ENCODE measurements around the gene CBARP. TPM values are rescaled to one million over a fixed set of nuclear protein-coding genes. Genes with fewer than 3 reads are reported as not detected.

The CBARP gene
- total RNA-seq, 1 donor from 2014 or later = 1.5 TPM

DNA sequence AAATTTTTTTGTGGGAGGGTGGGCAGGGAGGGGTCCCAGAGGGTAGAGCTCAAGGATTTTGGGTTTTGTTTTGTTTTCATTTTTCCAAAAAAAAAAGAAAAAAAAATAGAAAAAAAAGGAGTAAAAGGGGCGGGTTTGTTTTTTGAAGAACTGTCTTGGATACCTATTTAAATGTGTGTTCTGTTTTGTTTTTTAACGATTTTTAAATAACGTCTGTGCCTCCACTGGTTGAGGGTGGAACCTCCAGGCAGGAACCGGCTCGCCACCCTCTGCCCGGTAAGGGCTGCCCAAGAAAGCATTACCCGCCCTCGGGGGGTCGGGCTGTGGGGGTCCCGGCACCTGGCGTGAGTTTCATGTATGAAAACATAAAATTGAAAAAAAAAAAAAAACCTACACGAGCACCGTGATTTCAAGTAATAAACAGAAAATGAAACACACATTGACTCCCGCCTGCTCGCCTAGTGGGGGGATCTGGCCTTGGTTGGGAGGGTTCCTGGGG, 21.0 kb upstream of the CBARP start:
- H3K4me3 Mint-ChIP-seq = peak overlapping the region; percentile 86
- intact Hi-C loops (cut with micrococcal nuclease) = no loop called here
- DNase-seq (ENCODE audit: low spot score) = no peak
- H3K9me3 Mint-ChIP-seq = no peaks in the 10 kb centered on the region
- H3K27me3 Mint-ChIP-seq (ENCODE audit: insufficient read depth) = no peaks in the 10 kb centered on the region
- peak overlapping the region; percentile 98 for H3K27ac Mint-ChIP-seq
- peaks cover 41% of the 10 kb centered on the region for H3K4me1 Mint-ChIP-seq (ENCODE audit: low read depth)
- peaks cover 28% of the 10 kb centered on the region for H3K36me3 Mint-ChIP-seq (ENCODE audit: low read depth)

DNA sequence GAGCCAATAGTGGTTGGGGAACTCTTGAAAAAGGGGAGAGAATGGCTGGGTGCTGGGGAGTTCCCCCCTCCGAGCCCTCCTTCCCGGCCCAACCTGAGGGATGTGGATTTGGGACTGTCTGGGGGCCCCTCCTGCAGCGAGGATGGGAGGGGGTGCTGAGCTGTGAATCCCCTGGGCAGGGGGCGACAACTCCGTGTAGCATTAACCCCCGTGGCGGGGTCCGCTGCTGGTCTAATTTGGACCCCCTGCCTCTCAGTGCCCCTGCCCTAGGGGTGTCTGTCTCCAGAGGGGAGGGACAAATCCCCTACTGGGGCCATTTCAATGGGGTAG, 20.3 kb upstream of the CBARP start:
- Mint-ChIP-seq H3K4me1 (ENCODE audit: low read depth) (peaks cover 42% of the 10 kb centered on the region), H3K27me3 (ENCODE audit: insufficient read depth) (no peaks in the 10 kb centered on the region), H3K27ac (peak overlapping the region; percentile 49), H3K36me3 (ENCODE audit: low read depth) (peaks cover 30% of the 10 kb centered on the region), H3K9me3 (no peaks in the 10 kb centered on the region), H3K4me3 (peak overlapping the region; percentile 65)
- intact Hi-C loops (cut with micrococcal nuclease) = no loop called here
- DNase-seq (ENCODE audit: low spot score) = no peak

DNA sequence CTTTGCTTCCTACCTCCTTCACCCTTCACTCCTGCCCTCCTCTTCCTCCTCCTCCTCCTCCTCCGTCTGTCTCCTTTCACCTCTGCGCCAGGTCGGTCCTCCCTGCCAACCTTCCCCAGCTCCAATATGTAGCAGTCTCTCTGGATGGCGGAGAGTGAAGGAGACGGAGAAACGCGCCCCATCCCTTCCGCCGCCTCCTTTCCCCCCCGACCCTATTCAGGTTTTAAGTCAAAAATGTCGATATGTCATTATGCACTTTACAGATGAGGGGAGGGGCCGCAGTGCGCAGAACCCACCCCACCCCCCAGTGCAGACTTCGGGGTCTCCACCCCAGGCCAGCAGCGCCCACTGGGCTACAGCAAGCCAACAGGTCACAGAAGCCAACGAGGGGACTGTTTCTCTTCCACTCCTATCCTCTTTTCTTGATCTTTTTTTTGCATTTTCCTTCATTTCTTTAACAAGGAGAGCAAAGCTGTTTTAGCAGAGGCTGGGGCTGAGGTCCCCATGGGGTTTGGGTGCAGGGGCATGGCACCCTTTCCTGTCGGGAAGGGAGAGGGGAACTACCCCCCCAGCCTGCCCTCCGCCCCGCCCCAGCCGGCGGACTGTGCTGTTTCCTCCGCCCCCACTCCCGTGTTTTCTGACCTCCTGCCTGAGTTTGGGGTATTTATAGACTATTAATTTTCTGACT, 19.8 kb upstream of the CBARP start:
- intact Hi-C loops (cut with micrococcal nuclease) = no loop called here
- Mint-ChIP-seq H3K27ac (peak overlapping the region; percentile 49), H3K9me3 (no peaks in the 10 kb centered on the region), H3K4me3 (peak overlapping the region; percentile 65), H3K27me3 (ENCODE audit: insufficient read depth) (no peaks in the 10 kb centered on the region), H3K36me3 (ENCODE audit: low read depth) (peaks cover 29% of the 10 kb centered on the region), H3K4me1 (ENCODE audit: low read depth) (peaks cover 39% of the 10 kb centered on the region)
- no peak for DNase-seq (ENCODE audit: low spot score)

- no peaks in the 10 kb centered on the region for H3K27me3 Mint-ChIP-seq (ENCODE audit: insufficient read depth)
- intact Hi-C loops (cut with micrococcal nuclease) = no loop called here
- no peak for DNase-seq (ENCODE audit: low spot score)
- peaks cover 36% of the 10 kb centered on the region for H3K4me1 Mint-ChIP-seq (ENCODE audit: low read depth)
- H3K27ac Mint-ChIP-seq = peak overlapping the region; percentile 49
- H3K9me3 Mint-ChIP-seq = no peaks in the 10 kb centered on the region
- peak overlapping the region; percentile 65 for H3K4me3 Mint-ChIP-seq
- peaks cover 34% of the 10 kb centered on the region for H3K36me3 Mint-ChIP-seq (ENCODE audit: low read depth)
These were observed 19.1 kb upstream of the CBARP start for GRCh38 chr19:1256646-1257474.

GRCh38 chr19:1255186-1256161, 17.7 kb upstream of the CBARP start:
- intact Hi-C loops (cut with micrococcal nuclease) = no loop called here
- Mint-ChIP-seq H3K36me3 (ENCODE audit: low read depth) (peaks cover 40% of the 10 kb centered on the region), H3K27ac (no peak overlapping the region), H3K4me1 (ENCODE audit: low read depth) (peaks cover 30% of the 10 kb centered on the region), H3K27me3 (ENCODE audit: insufficient read depth) (no peaks in the 10 kb centered on the region), H3K9me3 (no peaks in the 10 kb centered on the region), H3K4me3 (peak overlapping the region; percentile 33)
- DNase-seq (ENCODE audit: low spot score) = no peak

DNA sequence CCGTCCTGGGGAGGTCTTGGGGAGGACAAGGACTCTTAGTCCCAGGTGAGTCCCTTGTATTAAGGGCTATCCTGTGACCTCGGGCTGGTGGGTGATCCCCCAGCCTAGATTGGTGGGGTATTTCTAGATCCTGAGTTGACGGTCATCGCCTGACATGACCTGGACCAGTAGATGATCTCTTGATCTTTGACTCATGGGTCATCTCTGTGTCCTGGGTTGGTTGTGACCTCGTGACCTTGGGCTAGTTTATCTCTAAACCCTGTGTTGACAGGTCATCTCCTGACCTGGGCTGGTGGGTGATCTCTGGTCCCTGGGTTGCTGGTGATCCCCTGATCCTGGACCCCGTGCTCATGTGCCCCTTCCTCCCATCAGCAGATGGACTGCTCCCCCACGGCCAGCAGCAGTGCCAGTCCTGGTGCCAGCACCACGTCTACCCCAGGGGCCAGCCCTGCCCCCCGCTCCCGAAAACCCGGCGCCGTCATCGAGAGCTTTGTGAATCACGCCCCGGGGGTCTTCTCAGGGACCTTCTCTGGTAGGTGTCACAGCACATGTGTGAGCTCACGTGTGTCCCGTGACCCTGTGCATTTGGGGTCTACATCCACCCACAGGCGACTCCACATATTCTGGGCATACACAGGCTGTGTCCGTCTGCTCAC, 16.9 kb upstream of the CBARP start:
- H3K4me1 Mint-ChIP-seq (ENCODE audit: low read depth) = peaks cover 26% of the 10 kb centered on the region
- no peak for DNase-seq (ENCODE audit: low spot score)
- peak overlapping the region; percentile 33 for H3K4me3 Mint-ChIP-seq
- H3K27me3 Mint-ChIP-seq (ENCODE audit: insufficient read depth) = no peaks in the 10 kb centered on the region
- no peaks in the 10 kb centered on the region for H3K9me3 Mint-ChIP-seq
- intact Hi-C loops (cut with micrococcal nuclease) = no loop called here
- H3K36me3 Mint-ChIP-seq (ENCODE audit: low read depth) = peaks cover 39% of the 10 kb centered on the region
- peak overlapping the region; percentile 61 for H3K27ac Mint-ChIP-seq

GRCh38 chr19:1254081-1254527, 16.3 kb upstream of the CBARP start:
- H3K27me3 Mint-ChIP-seq (ENCODE audit: insufficient read depth) = no peaks in the 10 kb centered on the region
- no peak overlapping the region for H3K4me3 Mint-ChIP-seq
- peaks cover 20% of the 10 kb centered on the region for H3K4me1 Mint-ChIP-seq (ENCODE audit: low read depth)
- intact Hi-C loops (cut with micrococcal nuclease) = no loop called here
- H3K9me3 Mint-ChIP-seq = no peaks in the 10 kb centered on the region
- H3K36me3 Mint-ChIP-seq (ENCODE audit: low read depth) = peaks cover 39% of the 10 kb centered on the region
- H3K27ac Mint-ChIP-seq = no peak overlapping the region
- no peak for DNase-seq (ENCODE audit: low spot score)

- intact Hi-C loops (cut with micrococcal nuclease) = no loop called here
- no peak for DNase-seq (ENCODE audit: low spot score)
- no peaks in the 10 kb centered on the region for H3K27me3 Mint-ChIP-seq (ENCODE audit: insufficient read depth)
- peak overlapping the region; percentile 88 for H3K27ac Mint-ChIP-seq
- peaks cover 15% of the 10 kb centered on the region for H3K4me1 Mint-ChIP-seq (ENCODE audit: low read depth)
- peak overlapping the region; percentile 95 for H3K4me3 Mint-ChIP-seq
- H3K36me3 Mint-ChIP-seq (ENCODE audit: low read depth) = peaks cover 34% of the 10 kb centered on the region
- H3K9me3 Mint-ChIP-seq = no peaks in the 10 kb centered on the region
These were observed 15.8 kb upstream of the CBARP start for GRCh38 chr19:1253514-1254080.

DNA sequence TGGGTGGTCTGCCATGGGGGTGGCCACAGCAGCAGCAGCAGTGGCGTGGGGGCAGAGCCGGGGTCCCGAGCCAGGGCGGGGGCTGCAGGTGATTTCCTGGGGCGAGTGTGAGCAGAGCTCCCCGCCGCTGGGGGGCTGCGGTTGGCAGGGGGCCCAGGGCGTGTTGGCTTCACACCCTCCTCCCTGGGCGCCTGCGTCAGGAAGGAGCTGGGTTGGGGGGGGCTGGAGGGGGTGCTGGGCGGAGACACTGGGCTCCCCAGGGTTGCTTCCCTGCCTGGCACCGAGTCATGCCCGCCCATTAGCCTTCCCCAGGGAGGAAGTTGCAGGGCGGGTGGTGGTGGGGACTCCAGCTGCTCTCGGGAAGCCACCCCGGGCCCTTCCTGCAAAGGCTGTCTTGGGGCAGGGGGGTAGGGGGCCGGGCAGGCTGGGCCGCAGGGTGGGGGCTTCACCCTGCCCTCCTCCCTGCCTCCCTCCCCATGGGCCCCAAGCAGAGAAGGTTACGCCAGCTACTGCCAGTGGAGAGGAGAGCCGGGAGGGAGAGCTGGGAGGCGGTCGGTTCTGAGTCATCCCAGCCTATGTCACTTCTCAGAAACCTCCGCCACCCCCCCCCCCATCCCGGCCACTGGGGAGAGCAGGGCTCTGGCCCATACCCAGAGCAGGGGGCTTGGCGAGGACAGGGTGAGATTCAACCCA, 15.2 kb upstream of the CBARP start:
- Mint-ChIP-seq H3K27me3 (ENCODE audit: insufficient read depth) (no peaks in the 10 kb centered on the region), H3K36me3 (ENCODE audit: low read depth) (peaks cover 31% of the 10 kb centered on the region), H3K4me3 (peak overlapping the region; percentile 95), H3K4me1 (ENCODE audit: low read depth) (peaks cover 12% of the 10 kb centered on the region), H3K27ac (peak overlapping the region; percentile 88), H3K9me3 (no peaks in the 10 kb centered on the region)
- peak; percentile 64 for DNase-seq (ENCODE audit: low spot score)
- intact Hi-C loops (cut with micrococcal nuclease) = no loop called here

- peaks cover 5% of the 10 kb centered on the region for H3K4me1 Mint-ChIP-seq (ENCODE audit: low read depth)
- no peaks in the 10 kb centered on the region for H3K27me3 Mint-ChIP-seq (ENCODE audit: insufficient read depth)
- H3K27ac Mint-ChIP-seq = peak overlapping the region; percentile 86
- intact Hi-C loops (cut with micrococcal nuclease) = no loop called here
- no peaks in the 10 kb centered on the region for H3K9me3 Mint-ChIP-seq
- DNase-seq (ENCODE audit: low spot score) = no peak
- peak overlapping the region; percentile 95 for H3K4me3 Mint-ChIP-seq
- H3K36me3 Mint-ChIP-seq (ENCODE audit: low read depth) = peaks cover 24% of the 10 kb centered on the region
These were observed 14.5 kb upstream of the CBARP start for GRCh38 chr19:1252221-1252820.

Data from activated T-helper 1 cell treated with anti-CD3 and anti-CD28 coated beads, Interleukin-12 subunit alpha, Interleukin-12 subunit beta, Interleukin-2, Interleukin-4 antibody, amounts not matched to agents 30 ng/mL and 10 ng/mL and 1 ng/mL, durations not matched to agents 14 hours and 24 hours and 36 hours (primary cell).